Stromal cell of bone marrow (primary cell): ENCODE measurements around the gene SIVA1.

Experiments
- DNase-seq: peaks from one replicate; pipeline ENCODE4 v3.0.0-alpha.2; 2012; ENCODE audit warnings: low read depth

SIVA1 gene

DNA sequence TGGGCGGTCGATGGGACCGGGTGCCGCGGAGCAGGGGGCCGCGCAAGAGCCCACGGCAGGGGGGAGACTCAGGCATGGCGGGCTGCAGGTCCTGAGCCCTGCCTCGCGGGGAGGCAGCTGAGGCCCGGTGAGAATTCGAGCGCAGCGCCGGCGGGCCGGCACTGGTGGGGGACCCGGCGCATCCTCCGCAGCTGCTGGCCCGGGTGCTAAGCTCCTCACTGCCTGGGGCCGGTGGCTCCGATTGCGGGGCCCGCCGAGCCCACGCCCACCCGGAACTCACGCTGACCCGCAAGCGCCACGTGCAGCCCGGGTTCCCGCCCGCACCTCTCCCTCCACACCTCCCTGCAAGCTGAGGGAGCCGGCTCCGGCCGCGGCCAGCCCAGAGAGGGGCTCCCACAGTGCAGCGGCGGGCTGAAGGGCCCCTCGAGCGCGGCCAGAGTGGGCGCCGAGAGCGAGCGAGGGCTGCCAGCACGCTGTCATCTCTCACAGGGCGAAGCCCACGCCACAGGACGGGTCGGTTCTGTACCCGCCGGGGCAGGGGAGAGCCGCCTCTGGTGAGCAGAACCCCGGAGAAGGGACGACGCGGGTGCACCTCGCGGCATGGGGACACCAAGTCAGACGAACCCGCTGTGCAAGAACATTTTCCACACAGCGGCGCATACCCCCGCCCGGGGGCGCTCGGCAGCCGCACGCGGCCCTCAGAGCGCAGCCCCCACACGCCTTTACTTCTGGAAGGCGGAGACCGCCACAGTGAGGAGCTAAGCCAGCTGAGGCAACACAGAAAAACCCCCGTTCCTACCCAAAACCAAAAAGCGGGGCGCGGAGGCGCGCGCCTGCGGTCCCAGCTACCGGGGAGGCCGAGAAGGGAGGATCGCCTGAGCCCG, 1.2 kb upstream of the SIVA1 start:
- no peak for DNase-seq

DNA sequence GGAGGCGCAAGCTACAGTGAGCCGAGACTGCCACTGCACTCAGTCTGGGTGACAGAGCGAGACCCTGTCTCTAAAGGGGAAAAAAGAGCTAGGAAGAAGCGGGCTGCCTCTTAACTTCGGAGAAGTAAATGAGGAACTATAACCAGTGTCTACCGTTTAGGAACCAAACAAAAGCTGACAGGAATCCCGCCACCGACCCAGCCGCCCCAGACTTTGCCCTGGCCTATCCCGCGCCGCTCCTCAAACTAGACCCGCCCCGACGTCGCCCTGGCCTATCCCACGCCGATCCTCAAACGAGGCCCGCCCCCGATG, 568 bp upstream of the SIVA1 start:
- no peak for DNase-seq

DNA sequence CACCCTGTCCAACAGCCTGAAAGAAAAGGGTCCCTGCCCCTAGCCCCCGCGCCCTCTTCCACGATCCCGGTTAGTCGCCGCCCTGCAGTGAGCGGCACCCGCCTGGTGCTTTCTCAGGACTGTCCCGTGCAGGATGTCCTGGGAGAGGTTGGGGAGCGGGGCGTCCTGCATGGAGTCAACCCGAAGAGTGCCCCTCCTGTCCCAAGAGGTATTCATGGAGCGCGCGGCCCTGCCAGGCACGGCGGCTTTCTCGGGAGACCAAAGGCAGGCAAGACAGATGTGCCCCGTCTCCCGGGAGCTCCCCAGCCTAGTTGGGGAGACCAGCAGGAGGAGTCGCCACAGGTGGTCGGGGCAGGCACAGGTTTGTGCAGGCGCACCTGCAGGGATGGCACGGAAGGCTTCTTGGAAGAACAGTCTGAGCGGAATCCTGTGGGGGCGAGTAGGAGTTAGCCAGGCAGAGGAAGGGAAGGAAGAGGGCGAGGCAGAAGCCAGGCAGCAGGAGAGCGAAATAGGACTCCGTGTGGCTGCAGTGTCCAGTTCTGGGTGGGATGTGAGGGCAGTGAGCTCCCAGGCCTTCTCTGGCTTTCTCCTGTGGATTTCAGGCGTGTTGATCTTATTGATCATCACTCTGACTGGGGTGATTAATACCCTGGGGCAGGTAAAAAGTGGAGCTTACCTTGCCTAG, 723 bp downstream of the SIVA1 start:
- DNase-seq, result no peak

DNA sequence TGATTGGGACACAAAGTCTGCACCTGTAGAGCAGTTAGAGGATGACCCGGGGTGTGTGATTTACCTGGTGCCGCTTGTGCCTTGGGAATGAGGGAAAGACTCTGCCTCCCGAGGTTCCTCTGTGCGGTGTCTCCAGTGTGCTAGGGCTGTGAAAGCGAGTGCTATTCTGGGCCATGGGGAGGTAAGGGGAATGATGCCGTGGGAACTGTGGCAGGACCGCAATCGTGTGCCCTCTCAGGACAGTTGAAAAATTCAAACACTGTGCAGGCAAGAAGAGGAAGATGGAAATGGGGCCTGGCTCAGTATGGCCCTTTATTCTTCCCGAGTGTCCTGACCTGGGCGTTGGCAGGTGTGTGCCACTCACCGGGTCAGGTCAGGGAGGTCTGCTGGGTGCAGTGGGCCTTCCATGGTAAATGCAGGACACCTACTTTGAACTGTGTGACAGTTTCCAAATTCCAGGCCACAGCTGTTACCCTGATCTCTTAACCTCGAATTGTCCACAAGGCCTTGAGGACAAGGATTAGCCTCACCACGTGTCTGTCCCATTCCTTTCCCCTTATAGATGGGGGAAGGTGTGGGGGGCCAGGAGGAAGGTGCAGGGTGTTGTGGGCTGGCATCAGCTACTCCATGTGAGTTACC, 1.4 kb downstream of the SIVA1 start:
- no peak for DNase-seq

DNA sequence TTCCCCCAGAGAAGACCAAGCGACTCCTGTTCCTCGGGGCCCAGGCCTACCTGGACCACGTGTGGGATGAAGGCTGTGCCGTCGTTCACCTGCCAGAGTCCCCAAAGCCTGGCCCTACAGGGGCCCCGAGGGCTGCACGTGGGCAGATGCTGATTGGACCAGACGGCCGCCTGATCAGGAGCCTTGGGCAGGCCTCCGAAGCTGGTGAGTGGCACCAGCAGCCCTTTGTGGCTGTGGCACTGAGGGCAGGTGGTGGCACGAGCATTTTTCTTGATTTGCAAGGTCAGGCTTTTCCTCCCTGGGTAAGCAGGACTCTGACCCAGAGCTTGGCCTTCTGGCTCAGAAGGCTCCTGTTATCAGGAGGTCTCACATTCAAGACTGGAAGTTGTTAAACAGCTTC, 2.7 kb downstream of the SIVA1 start:
- DNase-seq, result no peak

DNA sequence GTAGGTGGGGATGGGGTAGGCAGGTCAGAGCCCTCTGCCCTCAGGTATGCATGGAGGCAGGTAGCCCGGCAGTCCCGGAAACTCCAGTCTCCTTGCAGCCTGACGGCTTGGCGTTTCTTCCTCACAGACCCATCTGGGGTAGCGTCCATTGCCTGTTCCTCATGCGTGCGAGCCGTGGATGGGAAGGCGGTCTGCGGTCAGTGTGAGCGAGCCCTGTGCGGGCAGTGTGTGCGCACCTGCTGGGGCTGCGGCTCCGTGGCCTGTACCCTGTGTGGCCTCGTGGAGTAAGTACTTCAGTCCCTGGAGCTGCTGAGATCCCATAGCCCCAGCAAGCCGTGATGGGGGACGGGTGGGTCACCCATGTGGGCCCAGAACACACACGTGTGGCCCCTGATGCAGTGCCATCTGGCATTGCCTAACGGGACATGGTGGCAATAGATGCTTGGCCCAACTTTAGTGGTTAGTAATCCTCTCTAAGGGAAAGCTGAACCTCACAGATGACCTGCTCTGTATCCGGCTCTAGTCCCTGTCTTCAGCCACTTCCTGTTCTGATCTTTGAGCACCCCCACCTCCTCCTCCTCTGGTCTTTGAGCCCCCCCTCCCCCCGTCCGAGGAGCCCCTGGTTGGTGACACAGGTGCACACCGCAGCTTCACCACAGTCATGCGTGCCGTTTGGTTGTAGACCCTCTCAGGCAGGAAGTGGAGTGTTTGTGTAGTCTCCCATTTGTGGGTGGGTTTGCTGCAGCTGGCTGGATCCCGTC, 3.7 kb downstream of the SIVA1 start:
- no peak for DNase-seq

DNA sequence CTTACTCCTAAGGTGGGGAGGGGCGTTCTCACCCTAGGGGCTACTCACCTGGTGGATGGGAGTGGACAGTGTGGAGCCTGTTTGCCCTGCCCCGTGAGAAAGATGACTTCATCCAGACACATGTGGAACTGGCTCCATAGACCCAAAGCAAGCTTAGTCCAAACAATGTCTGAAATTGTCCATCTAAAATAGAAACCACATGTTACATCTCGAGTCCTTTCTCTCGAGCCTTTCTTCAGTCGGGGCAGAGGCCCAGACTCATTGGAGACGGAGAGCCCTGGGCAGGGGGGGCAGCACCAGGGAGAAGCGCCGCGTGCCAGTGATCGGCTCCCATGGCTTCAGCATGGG, 4.3 kb downstream of the SIVA1 start:
- no peak for DNase-seq

- DNase-seq, result no peak
Observed at GRCh38 chr14:104757681-104758392, 4.9 kb downstream of the SIVA1 start.

DNA sequence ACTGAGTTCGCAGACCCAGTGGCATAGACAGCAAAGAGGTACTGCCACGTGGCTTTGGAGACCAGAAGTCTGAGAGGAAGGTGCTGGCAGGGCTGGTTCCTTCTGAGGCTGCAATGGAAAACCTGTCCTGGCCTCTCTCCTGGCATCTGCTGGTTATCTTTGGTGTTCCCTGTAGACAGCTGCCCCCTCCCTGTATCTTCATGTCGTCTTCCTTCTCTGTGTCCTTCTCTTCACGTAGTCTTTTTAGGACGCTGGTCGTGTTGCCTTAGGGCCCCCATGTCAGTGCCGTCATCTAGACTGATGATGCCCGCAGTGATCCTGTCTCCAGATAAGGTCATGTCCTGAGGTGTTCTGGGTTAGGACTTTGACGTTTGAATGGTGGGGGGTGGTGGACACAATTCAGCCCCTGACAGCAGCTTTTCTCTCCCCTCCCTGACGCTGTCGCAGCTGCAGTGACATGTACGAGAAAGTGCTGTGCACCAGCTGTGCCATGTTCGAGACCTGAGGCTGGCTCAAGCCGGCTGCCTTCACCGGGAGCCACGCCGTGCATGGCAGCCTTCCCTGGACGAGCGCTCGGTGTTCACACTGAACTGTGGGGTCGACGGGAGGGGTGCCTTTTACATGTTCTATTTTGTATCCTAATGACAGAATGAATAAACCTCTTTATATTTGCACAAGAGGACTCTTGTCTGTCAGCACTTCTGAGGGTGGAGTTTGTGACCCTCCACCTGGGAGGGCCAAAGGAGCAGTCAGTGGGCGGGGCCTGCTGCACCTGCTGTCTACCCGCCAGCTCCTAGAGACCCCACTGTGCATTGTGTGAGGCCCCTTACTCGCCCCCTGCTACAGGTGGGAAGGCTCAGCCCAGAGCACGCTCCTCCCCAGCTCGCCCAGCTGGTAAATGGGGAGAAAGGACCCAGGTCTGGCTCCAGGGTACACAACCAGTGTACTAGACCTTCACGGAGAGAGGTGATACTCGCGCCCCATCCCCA, 6.3 kb downstream of the SIVA1 start:
- no peak for DNase-seq

DNA sequence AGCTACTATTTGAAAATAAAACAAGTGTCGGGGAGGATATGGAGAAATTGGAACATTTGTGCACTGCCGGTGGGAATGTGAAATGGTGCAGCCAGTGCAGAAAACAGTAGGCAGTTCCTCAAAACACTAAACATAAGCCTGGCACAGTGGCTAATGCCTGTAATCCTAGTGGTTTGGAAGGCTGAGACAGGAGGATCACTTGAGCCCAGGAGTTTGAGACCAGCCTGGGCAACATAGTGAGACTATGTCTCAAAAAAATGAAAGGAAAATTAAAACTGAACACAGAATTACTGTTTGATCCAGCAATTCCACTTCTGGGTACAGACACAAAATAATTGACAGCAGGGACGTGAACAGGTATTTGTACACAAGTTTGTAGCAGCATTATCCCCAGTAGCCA, 12.6 kb downstream of the SIVA1 start:
- no peak for DNase-seq

- DNase-seq, result no peak
Observed at GRCh38 chr14:104766256-104766862, 13.4 kb downstream of the SIVA1 start.

- DNase-seq, result no peak
Observed at GRCh38 chr14:104766863-104767633, 14.1 kb downstream of the SIVA1 start.

GRCh38 chr14:104767634-104767918, 14.6 kb downstream of the SIVA1 start:
- DNase-seq, result no peak

GRCh38 chr14:104768437-104769323, 15.7 kb downstream of the SIVA1 start:
- DNase-seq, result peak; percentile 48

DNA sequence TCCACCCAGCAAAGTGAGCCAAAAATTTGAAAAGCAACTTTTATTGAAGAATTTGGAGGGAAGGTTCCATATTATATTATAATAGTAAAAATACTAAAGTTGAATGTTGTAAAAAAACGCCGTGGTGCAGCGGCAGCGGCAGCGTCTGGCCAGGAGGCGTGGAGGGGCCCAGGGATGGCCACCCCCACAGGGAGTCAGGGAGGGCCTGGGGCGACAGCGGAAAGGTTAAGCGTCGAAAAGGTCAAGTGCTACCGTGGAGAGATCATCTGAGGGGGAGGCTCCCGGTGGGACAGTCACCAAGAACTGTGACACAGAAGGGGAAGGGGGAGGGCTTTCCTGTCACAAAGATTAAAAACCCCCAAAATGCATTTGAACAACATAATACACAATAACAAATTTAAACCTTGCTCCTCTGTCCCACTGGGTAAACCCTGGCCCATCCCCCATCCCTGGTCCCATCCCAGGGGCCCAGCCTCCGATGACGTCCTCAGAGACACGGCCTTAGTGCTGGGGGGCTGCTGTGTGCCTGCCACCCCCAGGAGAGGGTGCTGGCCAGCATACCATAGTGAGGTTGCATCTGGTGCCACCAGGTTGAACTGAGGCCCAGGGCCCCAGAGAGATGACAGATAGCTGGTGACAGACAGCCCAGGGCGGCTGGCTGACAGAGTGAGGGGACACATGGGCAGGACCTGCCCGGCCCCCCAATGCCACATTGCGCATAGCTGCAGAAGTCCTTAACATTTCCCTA, 16.6 kb downstream of the SIVA1 start:
- no peak for DNase-seq

DNA sequence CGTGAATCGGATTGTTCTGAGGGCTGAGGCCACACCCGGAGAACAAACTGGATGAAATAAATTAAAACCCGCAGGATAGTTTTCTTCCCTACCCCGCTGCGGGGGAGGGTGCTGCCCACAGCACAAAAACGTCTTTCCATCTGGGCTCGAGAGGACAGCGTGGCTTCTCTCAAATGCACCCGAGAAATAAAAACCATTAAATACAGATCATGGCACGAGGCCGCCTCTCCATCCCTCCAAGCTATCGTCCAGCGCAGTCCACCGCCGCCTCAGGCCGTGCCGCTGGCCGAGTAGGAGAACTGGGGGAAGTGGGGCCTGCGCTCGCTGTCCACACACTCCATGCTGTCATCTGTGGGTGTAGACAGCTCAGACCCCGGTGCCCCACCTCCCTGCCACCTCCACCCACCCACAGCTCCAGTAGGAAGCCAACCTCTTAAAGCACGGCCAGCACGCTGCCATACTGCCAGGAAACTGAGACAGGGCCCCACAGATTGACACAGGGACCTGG, 17.2 kb downstream of the SIVA1 start:
- DNase-seq, result no peak

- no peak for DNase-seq
Observed at GRCh38 chr14:104770851-104771272, 17.9 kb downstream of the SIVA1 start.

GRCh38 chr14:104771374-104771773, 18.4 kb downstream of the SIVA1 start:
- no peak for DNase-seq
